ACC112 (cell line): Measurements from ENCODE around the gene MICAL3.

Experiments used
- H2AFZ ChIP-seq: fragments of 200-600 bp; sonication (generic); one replicate; pipeline ENCODE4 v1.6.0; 2017; ENCODE audit warnings: antibody characterized with exemption, low read length; ENCODE audit not compliant: unreplicated experiment
- H3K27ac ChIP-seq: fragments of 200-600 bp; sonication (generic); 2 replicates; pipeline ENCODE4 v1.5.1; 2014; ENCODE audit warnings: low read depth, mild to moderate bottlenecking, antibody characterized with exemption, low read length, moderate library complexity
- H3K27me3 ChIP-seq: fragments of 200-600 bp; sonication (generic); 2 replicates; pipeline ENCODE4 v1.6.1; 2014; ENCODE audit warnings: mild to moderate bottlenecking, antibody characterized with exemption, low read length, moderate library complexity, mixed read lengths; ENCODE audit not compliant: insufficient read depth
- H3K36me3 ChIP-seq: fragments of 200-600 bp; sonication (generic); 2 replicates; pipeline ENCODE4 v1.6.1; 2016; ENCODE audit warnings: mild to moderate bottlenecking, antibody characterized with exemption, low read length, moderate library complexity, mixed read lengths; ENCODE audit not compliant: insufficient read depth
- H3K4me1 ChIP-seq: fragments of 200-600 bp; sonication (generic); one replicate; pipeline ENCODE4 v1.6.1; 2016; ENCODE audit warnings: low read length, mixed read lengths; ENCODE audit not compliant: insufficient read depth, unreplicated experiment, control insufficient read depth
- H3K4me3 ChIP-seq: fragments of 200-600 bp; sonication (generic); 2 replicates; pipeline ENCODE4 v1.5.1; 2014; ENCODE audit warnings: mild to moderate bottlenecking, low read depth, low read length
- H3K79me2 ChIP-seq: fragments of 200-600 bp; sonication (generic); one replicate; pipeline ENCODE4 v1.6.0; 2016; ENCODE audit warnings: low read length; ENCODE audit not compliant: control insufficient read depth, unreplicated experiment, insufficient read depth

Gene MICAL3

GRCh38 chr22:17825876-17826550 lies 198.3 kb downstream of the MICAL3 start:
- Histone ChIP-seq H3K27ac (no peak overlapping the region), H3K79me2 (no peaks in the 10 kb centered on the region), H3K4me1 (no peaks in the 10 kb centered on the region), H2AFZ (no peak overlapping the region), H3K36me3 (no peaks in the 10 kb centered on the region), H3K27me3 (no peaks in the 10 kb centered on the region), H3K4me3 (no peak overlapping the region)

GRCh38 chr22:17824457-17824856 lies 199.9 kb downstream of the MICAL3 start:
- Histone ChIP-seq H3K27ac (no peak overlapping the region), H3K4me1 (no peaks in the 10 kb centered on the region), H3K4me3 (no peak overlapping the region), H3K27me3 (no peaks in the 10 kb centered on the region), H3K79me2 (no peaks in the 10 kb centered on the region), H3K36me3 (no peaks in the 10 kb centered on the region), H2AFZ (no peak overlapping the region)

GRCh38 chr22:17823964-17824363 lies 200.4 kb downstream of the MICAL3 start:
- H3K27me3 ChIP-seq: no peaks in the 10 kb centered on the region
- no peak overlapping the region for H2AFZ ChIP-seq
- no peak overlapping the region for H3K4me3 ChIP-seq
- no peaks in the 10 kb centered on the region for H3K4me1 ChIP-seq
- H3K79me2 ChIP-seq: no peaks in the 10 kb centered on the region
- no peak overlapping the region for H3K27ac ChIP-seq
- no peaks in the 10 kb centered on the region for H3K36me3 ChIP-seq

GRCh38 chr22:17823226-17823625 lies 201.1 kb downstream of the MICAL3 start:
- Histone ChIP-seq H3K4me3 (no peak overlapping the region), H2AFZ (no peak overlapping the region), H3K36me3 (no peaks in the 10 kb centered on the region), H3K27me3 (no peaks in the 10 kb centered on the region), H3K79me2 (no peaks in the 10 kb centered on the region), H3K27ac (no peak overlapping the region), H3K4me1 (no peaks in the 10 kb centered on the region)

- no peak overlapping the region for H3K27ac ChIP-seq
- no peak overlapping the region for H2AFZ ChIP-seq
- H3K4me1 ChIP-seq: no peaks in the 10 kb centered on the region
- H3K36me3 ChIP-seq: no peaks in the 10 kb centered on the region
- no peaks in the 10 kb centered on the region for H3K79me2 ChIP-seq
- no peak overlapping the region for H3K4me3 ChIP-seq
- no peaks in the 10 kb centered on the region for H3K27me3 ChIP-seq
Measured at GRCh38 chr22:17822087-17822486, 202.3 kb downstream of the MICAL3 start.

- Histone ChIP-seq H3K79me2 (no peaks in the 10 kb centered on the region), H2AFZ (no peak overlapping the region), H3K4me3 (no peak overlapping the region), H3K4me1 (no peaks in the 10 kb centered on the region), H3K27ac (no peak overlapping the region), H3K27me3 (no peaks in the 10 kb centered on the region), H3K36me3 (no peaks in the 10 kb centered on the region)
Measured at GRCh38 chr22:17820879-17821439, 203.4 kb downstream of the MICAL3 start.

GRCh38 chr22:17818649-17819048 lies 205.7 kb downstream of the MICAL3 start:
- Histone ChIP-seq H3K4me3 (no peak overlapping the region), H3K79me2 (no peaks in the 10 kb centered on the region), H3K36me3 (no peaks in the 10 kb centered on the region), H3K27me3 (no peaks in the 10 kb centered on the region), H2AFZ (no peak overlapping the region), H3K27ac (no peak overlapping the region), H3K4me1 (no peaks in the 10 kb centered on the region)

- H3K4me1 ChIP-seq: no peaks in the 10 kb centered on the region
- no peak overlapping the region for H3K4me3 ChIP-seq
- H3K79me2 ChIP-seq: no peaks in the 10 kb centered on the region
- H2AFZ ChIP-seq: no peak overlapping the region
- no peaks in the 10 kb centered on the region for H3K36me3 ChIP-seq
- no peak overlapping the region for H3K27ac ChIP-seq
- H3K27me3 ChIP-seq: no peaks in the 10 kb centered on the region
Measured at GRCh38 chr22:17818180-17818579, 206.2 kb downstream of the MICAL3 start.

GRCh38 chr22:17817511-17818065 lies 206.8 kb downstream of the MICAL3 start:
- Histone ChIP-seq H3K4me3 (no peak overlapping the region), H3K27me3 (no peaks in the 10 kb centered on the region), H3K79me2 (no peaks in the 10 kb centered on the region), H2AFZ (no peak overlapping the region), H3K4me1 (no peaks in the 10 kb centered on the region), H3K27ac (no peak overlapping the region), H3K36me3 (no peaks in the 10 kb centered on the region)

- Histone ChIP-seq H3K4me3 (no peak overlapping the region), H2AFZ (no peak overlapping the region), H3K4me1 (no peaks in the 10 kb centered on the region), H3K36me3 (no peaks in the 10 kb centered on the region), H3K27ac (no peak overlapping the region), H3K27me3 (no peaks in the 10 kb centered on the region), H3K79me2 (no peaks in the 10 kb centered on the region)
Measured at GRCh38 chr22:17817079-17817478, 207.3 kb downstream of the MICAL3 start.

GRCh38 chr22:17816649-17817048 lies 207.7 kb downstream of the MICAL3 start:
- no peaks in the 10 kb centered on the region for H3K27me3 ChIP-seq
- H3K79me2 ChIP-seq: no peaks in the 10 kb centered on the region
- no peaks in the 10 kb centered on the region for H3K4me1 ChIP-seq
- no peak overlapping the region for H3K27ac ChIP-seq
- no peak overlapping the region for H2AFZ ChIP-seq
- no peaks in the 10 kb centered on the region for H3K36me3 ChIP-seq
- no peak overlapping the region for H3K4me3 ChIP-seq
